Measurements from ENCODE around the gene SPINK4.

The SPINK4 gene

GRCh38 chr9:33239921-33240320, at the start of gene SPINK4:
Gene SPINK4, plus strand, starts transcription at chr9:33240167. Its CDS starts 42 bp downstream, at chr9:33240209.
- DNase-seq = no peak

- DNase-seq = no peak
Observed at GRCh38 chr9:33192493-33193255, 47.3 kb upstream of the SPINK4 start.

GRCh38 chr9:33193818-33194217, 46.1 kb upstream of the SPINK4 start:
- DNase-seq = no peak

GRCh38 chr9:33196736-33197135, 43.2 kb upstream of the SPINK4 start:
- DNase-seq = no peak

- no peak for DNase-seq
Observed at GRCh38 chr9:33197279-33198152, 42.5 kb upstream of the SPINK4 start.

GRCh38 chr9:33198165-33198564, 41.8 kb upstream of the SPINK4 start:
- DNase-seq = no peak

- no peak for DNase-seq
Observed at GRCh38 chr9:33202018-33202417, 37.9 kb upstream of the SPINK4 start.

- DNase-seq = peak; percentile 38
Observed at GRCh38 chr9:33202552-33203201, 37.3 kb upstream of the SPINK4 start.

- DNase-seq = no peak
Observed at GRCh38 chr9:33209394-33209793, 30.6 kb upstream of the SPINK4 start.

- DNase-seq = no peak
Observed at GRCh38 chr9:33210006-33210715, 29.8 kb upstream of the SPINK4 start.

GRCh38 chr9:33211695-33212393, 28.1 kb upstream of the SPINK4 start:
- DNase-seq = no peak

GRCh38 chr9:33220681-33221567, 19.0 kb upstream of the SPINK4 start:
- no peak for DNase-seq

- DNase-seq = no peak
Observed at GRCh38 chr9:33221568-33221884, 18.4 kb upstream of the SPINK4 start.

GRCh38 chr9:33222031-33222430, 17.9 kb upstream of the SPINK4 start:
- DNase-seq = no peak

- no peak for DNase-seq
Observed at GRCh38 chr9:33223696-33224095, 16.3 kb upstream of the SPINK4 start.

GRCh38 chr9:33225319-33226147, 14.4 kb upstream of the SPINK4 start:
- peak; percentile 81 for DNase-seq

GRCh38 chr9:33227008-33227398, 13.0 kb upstream of the SPINK4 start:
- DNase-seq = peak; percentile 11

GRCh38 chr9:33227741-33228140, 12.2 kb upstream of the SPINK4 start:
- no peak for DNase-seq

- no peak for DNase-seq
Observed at GRCh38 chr9:33228606-33229005, 11.4 kb upstream of the SPINK4 start.

GRCh38 chr9:33229359-33230114, 10.4 kb upstream of the SPINK4 start:
- no peak for DNase-seq

All from CD4-positive, alpha-beta T cell treated with Interleukin-17A for 1 hour (primary cell).